ENCODE results near the gene CXCR4.
"Not testable (repeated sequence)": the region's sequence is repeated elsewhere in the genome, so short reads cannot be mapped to it uniquely, and the experiment has no call there.

CXCR4 gene

GRCh38 chr2:136071887-136072286 lies 46.1 kb downstream of the CXCR4 start:
- not testable (repeated sequence) for DNase-seq

- no peak for DNase-seq
These were observed 47.0 kb downstream of the CXCR4 start for GRCh38 chr2:136070913-136071312.

- no peak for DNase-seq
These were observed 48.2 kb downstream of the CXCR4 start for GRCh38 chr2:136069773-136070172.

- no peak for DNase-seq
These were observed 49.2 kb downstream of the CXCR4 start for GRCh38 chr2:136068581-136069227.

GRCh38 chr2:136067897-136068580 lies 49.9 kb downstream of the CXCR4 start:
- no peak for DNase-seq

GRCh38 chr2:136067459-136067858 lies 50.5 kb downstream of the CXCR4 start:
- DNase-seq = no peak

GRCh38 chr2:136065907-136066306 lies 52.0 kb downstream of the CXCR4 start:
- DNase-seq = no peak

GRCh38 chr2:136065384-136065783 lies 52.6 kb downstream of the CXCR4 start:
- no peak for DNase-seq

Measured in NCI-H2081 (cell line).